ENCODE data around the gene BNIP3. TPM values are rescaled to one million over a fixed set of nuclear protein-coding genes. Genes with fewer than 3 reads are reported as not detected.

Gene BNIP3, protein sequence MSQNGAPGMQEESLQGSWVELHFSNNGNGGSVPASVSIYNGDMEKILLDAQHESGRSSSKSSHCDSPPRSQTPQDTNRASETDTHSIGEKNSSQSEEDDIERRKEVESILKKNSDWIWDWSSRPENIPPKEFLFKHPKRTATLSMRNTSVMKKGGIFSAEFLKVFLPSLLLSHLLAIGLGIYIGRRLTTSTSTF
- total RNA-seq, result 76.0 and 85.7 TPM in 2 replicates

DNA sequence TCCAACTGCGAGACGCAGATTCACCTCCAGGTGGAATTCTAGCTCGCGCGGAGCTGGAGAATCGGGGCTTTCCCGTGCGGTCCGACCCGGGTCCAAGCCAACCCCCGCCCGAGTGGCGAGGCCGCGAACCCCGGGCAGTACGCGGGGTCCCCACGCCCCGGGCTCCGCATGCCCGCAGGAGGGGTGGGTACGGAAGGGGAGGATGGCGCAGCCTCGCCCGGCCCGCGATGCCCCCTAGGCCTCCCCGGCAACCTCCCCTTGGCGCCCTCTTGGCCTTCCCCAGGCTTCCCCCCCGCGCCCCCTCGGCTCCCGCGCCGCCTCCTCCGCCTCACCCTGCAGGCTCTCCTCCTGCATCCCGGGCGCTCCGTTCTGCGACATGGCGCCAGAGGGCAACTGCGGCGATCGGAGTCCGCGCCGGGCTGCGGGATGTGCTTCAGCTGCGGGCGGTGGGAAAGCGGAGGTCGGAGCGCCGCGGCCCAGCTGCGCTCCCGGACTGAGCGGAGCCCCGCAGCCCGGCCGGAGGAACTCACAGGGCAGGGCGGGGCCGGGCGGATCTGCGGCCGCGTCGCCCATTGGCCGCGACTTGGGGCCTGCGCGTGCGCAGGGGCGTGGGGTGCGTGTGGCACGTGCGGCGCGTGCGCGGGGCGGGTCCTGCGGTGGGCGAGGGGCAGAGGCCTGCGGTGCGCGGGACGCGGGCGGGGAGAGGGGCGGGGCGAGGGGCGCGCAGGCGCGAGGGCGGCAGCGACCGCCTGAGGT, at the start of gene BNIP3:
Gene BNIP3 (minus strand): TSS at position 495 of the 756 bp plus-strand sequence. CDS start 117 bp downstream, at position 378.
- DNase-seq (ENCODE audit: low read depth, low spot score), result peak; percentile 75

DNA sequence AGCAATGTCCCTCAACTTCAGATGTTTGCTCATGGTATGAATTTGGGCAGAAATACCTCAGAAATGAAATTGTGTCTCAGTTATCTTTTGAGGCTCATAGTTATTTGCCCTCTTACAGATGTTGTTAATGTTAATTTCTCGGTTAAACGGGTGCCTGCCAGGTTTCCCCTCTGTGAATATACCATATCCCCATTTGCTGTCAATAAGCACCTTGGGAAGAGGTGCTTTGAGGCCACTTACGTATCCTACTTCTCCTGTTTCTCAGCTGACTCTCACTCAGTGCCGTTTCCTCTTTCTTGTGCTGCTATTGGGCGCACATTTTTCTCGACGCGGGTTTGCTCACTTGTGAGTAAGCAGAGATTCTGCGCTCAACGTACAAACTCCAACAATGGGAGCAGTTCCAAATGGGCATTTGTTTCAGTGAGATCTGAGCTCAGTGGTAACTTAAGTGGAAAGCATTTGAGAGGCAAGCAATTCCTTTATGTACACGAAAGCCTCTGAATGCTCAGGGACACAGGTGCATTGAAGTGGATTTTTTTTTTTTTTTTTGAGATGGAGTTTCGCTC, 49.3 kb upstream of the BNIP3 start:
- no peak for DNase-seq (ENCODE audit: low read depth, low spot score)

DNA sequence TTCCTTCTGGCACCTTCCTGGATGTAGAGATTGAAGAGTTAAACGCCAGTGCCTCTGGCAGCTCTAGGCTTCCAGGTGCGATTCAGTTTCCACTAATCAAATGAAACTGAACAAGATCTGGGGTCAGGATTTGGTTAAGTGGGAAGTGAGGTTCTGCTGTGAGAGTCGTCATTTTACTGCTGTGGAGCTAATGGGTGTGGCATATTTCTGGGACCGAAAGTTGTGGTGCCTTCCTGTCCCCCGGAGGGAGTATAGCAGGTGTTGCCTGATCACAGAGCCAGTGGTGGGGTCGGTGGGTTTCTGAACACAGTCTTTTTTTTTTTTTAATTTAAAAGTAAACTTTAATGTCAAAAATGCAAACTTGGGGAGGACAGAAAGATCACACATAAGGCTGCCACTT, 47.0 kb upstream of the BNIP3 start:
- no peak for DNase-seq (ENCODE audit: low read depth, low spot score)

DNA sequence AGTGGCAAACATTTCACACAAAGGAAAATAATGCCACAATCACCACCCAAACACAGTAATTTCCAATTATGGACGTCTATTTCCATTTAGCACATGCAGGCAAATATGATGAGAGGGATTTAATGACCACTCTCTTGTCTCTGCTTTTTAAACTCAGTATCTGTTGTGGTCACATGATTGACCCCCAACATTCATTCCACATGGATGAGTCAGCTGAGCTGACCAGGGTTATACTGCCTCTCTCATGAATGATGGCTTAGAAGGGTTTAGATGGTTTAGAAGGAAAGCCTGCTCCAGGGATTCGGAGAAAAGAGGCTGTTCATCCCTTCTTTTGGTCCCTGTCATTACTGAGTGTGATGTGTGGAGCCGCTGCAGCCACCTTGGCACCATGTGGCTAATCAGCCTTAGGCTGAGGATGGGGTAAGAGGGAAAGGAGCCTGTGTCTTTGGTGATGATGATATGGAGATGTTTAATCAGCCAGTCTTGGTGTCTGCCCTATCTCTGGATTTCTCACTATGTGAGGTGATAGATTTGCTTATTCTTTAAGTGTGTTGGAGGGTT, 45.8 kb upstream of the BNIP3 start:
- DNase-seq (ENCODE audit: low read depth, low spot score), result no peak

DNA sequence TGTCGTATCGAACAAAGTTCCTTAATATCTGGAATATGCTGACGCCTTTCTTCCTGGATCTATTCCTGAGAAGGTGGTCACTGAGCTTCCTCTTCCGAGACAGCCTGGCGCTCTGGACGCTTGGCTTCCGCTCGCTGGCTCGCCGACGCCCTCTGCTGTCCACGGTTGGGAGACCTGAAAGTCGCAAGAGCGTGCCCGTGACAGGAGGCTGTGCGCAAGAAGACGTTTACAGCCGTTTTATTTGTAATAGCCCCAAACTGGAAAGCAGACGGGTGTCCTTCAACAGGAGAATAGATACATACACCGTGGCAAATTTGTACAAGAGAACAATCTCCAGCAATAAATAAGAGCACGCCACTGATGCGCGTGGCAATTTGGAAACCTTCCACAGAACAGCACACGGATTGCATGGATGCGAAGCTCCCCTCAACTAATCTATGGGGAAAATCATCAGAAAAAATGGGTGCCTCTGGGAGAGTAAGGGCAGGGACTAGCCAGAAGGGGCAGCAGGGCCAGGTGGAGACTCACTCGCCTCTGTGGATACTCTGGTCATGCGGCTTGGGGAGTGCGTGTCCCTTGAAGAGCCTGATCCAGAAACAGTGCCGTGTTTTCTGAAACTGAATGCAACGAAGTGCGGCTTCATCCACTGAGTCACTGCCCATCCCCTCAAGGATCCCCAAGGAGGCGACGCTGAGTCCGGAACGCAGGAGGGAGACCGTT, 41.5 kb upstream of the BNIP3 start:
- DNase-seq (ENCODE audit: low read depth, low spot score), result peak; percentile 8

DNA sequence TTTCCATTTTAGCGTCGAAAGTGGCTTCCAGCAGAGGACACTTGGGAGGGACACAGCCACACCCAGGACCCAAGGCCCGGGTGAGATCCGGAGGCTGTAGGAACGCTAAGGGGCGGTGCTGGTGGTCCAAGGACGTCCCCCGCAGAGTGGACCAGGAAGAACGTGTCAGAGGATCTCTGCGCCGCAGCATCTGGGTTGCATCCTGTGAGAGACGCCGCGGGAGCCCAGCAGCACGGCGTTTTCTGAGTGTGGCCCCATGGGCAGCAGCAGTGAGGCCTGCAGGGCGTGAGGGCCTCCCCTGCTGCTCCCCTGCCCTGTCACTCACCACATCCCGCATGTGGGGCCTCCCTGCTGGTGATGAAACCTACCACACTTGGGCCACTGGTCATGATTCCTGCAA, 40.5 kb upstream of the BNIP3 start:
- no peak for DNase-seq (ENCODE audit: low read depth, low spot score)

DNA sequence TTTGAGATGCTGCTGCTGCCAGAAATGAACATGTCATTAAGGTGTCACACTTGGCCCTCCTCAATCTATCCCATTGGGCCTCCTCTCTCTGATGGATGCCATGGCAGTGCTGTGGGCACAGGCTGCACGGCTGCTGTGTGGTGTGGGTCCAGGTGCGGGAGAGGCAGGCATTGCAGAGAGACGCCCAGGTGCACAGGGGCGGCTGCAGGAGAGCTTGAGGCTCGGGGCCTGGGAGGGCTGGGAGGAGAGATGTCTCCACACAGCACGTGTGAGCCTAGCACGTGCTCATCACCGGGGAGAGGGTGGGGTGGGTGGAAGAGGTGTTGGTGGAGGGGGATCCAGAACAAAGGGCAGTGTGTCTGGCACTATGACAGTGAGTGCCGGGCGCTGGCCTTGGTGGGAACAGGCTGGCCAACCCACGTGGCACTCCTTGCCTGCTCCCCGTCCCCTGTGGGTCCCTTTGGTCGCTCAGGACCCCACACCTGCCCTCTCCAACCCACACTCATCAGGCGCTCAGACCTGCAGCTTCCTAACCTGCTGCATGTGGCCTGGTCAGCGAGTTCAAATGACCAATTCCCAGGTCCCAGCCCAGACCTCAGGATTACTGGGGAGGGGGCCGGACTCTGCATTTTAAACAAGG, 39.9 kb upstream of the BNIP3 start:
- no peak for DNase-seq (ENCODE audit: low read depth, low spot score)

DNA sequence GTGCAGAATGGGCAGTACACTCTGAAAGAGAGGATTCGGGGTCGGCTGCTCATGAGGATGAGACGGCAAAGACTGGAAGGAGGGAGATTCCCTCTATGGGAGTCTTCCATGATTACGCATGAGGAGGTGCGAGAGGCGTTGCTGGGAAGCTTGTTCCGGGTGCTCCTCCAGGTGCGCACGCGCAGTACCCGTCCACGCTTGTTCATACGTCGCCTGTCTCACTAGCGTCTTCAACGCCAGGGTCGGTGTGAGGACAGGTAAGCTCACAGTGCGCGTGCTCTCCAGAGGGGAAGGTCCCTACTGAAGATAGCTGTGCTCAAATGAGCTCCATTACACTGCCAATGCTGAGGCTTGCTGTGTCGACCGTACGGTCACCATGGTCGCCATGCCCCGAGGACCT, 39.3 kb upstream of the BNIP3 start:
- no peak for DNase-seq (ENCODE audit: low read depth, low spot score)

DNA sequence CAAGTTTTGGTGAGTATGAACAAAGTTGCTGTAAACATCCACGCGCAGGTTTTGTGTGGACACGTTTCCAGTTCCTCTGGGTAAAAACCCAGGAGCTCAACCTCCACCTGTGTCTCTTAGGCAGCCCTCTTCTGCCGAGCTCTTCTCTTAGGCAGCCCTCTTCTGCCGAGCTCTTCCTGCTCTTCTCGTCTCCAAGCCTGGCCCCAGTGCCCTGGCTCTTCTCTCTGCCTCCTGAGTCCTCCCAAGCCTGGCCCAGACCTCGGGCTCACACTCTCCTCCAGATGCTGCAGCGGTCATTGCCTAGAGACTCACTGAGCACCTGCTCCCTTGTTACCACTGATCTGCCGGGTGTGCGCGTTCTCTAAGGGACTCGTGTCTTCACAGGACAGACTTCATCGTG, 38.7 kb upstream of the BNIP3 start:
- DNase-seq (ENCODE audit: low read depth, low spot score), result no peak

DNA sequence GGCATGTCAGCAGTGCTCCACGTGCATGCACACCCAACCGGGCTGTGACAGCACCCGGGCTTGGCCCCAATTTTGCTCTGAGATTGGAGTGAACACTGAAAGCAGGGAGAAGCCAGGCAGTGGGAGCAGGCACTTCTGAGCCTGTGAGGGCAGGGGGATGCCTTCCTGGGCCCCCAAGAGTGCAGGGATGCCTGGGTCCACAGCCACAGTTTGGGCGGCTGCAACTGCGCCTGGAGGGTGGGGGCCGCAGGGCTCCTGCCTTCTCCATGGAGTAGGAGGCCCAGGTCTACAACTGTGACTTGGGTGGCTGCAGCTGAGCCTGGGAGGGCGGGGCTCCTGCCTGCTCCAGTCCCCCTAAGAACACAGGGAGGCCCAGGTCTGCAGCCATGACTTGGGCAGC, 37.6 kb upstream of the BNIP3 start:
- no peak for DNase-seq (ENCODE audit: low read depth, low spot score)

DNA sequence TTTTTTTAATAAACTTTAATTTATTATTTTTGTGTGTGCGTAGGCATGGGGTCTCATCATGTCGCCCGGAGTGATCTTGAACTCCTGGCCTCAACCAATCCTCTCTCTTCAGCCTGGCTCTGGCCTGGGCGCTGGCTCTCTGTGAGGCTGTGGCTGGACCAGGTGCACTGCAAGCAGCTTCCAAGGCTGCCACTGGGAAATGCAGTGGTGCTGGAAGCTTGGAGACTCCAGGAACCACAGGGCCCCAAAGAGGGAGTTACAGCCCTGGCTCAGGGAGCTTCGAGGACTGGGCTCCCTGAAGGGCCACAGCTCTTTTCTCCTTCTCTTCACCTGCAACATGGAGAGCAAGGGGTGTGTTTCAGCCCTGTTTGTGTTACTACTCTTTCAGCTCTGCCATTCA, 36.7 kb upstream of the BNIP3 start:
- no peak for DNase-seq (ENCODE audit: low read depth, low spot score)

DNA sequence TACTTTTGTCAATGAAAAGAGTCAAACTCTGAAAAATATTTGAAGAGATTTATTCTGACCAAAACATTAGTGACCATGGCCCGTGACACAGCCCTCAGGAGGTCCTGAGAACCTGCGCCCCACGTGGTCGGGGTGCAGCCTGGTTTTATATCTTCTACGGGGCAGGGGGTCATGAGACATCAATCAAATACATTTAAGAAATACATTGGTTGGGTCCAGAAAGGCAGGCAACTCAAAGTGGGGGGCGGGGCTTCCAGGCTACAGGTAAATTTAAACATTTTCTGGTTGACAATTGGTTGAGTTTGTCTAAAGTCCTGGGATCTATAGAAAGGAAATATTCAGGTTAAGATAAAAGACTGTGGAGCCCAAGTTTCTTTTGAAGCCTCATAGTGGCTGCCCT, 34.8 kb upstream of the BNIP3 start:
- no peak for DNase-seq (ENCODE audit: low read depth, low spot score)

DNA sequence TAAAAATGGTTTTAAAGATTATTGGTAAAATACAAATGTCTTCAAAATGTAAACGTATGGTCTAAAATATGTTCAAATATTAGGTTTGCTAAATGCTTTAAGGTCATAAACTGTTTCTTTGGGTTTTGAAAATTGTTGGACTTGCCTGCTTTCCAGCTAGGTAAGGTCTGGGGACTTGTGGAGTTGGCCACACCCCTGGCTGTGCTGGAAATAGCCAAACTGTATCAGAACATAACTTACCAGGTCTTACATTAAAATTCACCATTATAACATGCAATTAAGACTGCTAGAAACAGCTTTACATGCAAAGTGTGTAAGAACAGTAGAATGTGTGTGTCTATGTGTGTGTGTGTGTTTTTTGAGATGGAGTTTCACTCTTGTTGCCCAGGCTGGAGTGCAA, 29.7 kb upstream of the BNIP3 start:
- DNase-seq (ENCODE audit: low read depth, low spot score), result no peak

DNA sequence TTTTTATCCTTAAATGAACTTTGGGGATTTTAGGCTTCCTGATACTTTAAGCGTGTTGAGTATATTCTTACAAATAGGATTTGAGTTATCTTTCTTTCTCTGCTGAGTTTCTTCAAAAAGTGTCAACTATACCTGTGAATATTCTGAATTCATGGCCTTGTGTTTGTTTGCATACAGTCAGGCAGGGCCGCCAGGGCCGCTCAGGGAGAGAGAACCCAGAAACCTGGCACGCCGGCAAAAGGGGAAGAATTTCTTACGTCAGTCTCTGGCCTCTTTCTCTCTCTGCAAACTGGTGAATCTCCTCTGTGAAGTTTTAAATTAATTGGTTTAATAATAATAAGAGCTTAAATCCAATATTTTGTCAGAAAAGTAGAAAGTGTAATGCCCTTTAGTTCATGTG, 29.3 kb upstream of the BNIP3 start:
- DNase-seq (ENCODE audit: low read depth, low spot score), result no peak

DNA sequence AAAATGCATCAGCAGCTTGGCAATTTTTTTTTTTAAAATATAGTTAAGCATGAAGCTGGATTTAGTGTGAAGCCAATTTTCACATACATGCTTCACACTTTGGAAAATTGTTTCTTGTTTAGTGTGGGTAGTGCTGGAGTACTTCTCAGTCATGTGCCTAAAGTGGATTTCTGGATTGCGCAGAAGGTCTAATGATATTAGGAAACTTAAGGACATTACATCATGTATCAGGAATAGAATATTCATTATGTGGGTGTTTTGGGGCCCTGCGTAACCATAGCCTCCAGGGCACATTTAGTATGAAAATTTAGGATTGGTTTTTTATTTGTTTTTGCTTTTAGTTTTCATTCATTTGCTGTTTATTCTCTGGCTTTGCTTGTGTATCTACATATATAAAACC, 28.8 kb upstream of the BNIP3 start:
- DNase-seq (ENCODE audit: low read depth, low spot score), result no peak

DNA sequence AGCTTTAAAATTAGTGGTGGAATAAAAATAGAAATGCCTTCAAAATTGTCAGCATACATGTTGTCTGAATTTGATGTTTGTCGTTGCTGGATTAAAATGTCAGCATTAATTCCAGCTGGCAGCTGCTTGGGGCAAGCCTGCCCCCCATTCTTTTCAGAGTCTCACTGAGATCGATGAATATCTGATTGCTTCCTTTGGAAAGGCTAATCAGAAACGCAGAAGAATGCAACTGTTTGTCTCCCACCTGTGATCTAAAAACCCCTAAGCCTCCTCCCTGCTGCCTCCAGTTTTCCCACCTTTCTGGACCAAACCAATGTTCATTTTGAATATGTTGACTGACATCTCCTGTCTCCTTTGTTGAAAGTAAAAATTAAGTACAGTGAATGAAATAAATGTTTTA, 27.9 kb upstream of the BNIP3 start:
- no peak for DNase-seq (ENCODE audit: low read depth, low spot score)

DNA sequence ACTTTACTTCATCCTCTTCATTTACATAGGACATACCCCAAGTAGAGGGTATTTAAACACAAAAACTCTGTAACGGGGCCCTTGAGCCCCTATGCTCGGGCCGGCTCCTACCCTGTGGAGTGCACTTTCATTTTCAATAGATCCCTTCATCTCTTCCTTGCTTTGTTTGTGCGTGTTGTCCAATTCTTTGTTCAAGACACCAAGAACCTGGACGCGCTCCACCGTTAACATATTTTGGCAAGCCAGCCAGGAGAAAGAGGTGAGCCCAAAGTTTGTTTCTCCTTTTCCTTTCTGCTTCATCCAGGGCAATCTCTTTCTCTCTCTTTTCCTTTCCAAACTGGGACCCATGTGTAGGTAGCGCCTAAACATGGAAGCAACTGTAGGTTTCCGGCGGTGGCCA, 26.0 kb upstream of the BNIP3 start:
- DNase-seq (ENCODE audit: low read depth, low spot score), result no peak

DNA sequence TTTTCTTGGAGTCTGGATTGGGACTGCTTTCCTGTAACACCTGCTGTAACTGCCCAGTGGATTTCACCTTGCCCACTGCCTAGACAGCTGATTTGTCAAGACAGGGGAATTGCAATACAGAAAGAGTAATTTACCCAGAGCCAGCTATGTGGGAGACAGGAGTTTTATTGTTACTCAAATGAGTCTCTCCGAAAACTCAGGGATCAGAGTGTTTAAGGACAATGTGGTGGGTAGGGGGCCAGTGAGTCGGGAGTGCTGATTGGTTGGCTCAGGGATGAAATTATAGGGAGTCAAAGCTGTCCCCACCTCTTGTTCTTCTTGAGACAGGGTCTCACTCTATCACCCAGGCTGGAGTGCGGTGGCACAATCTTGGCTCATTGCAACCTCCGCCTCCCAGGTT, 25.2 kb upstream of the BNIP3 start:
- DNase-seq (ENCODE audit: low read depth, low spot score), result no peak

DNA sequence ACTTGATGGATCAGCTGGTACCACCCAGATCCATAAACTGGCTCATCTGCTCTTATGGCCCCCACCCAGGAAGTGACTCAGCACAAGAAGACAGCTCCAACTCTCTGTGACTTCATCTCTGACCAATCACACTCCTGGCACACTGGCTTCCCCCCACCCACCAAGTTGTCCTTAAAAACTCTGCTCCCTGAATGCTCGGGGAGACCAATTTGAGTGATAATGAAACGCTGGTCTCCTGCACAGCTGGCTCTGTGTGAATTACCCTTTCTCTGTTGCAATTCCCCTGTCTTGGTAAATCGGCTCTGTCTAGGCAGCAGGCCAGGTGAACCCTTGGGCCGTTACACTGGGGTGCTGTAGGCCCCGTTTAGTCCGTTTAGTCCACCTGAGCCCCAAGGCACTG, 23.4 kb upstream of the BNIP3 start:
- DNase-seq (ENCODE audit: low read depth, low spot score), result no peak

DNA sequence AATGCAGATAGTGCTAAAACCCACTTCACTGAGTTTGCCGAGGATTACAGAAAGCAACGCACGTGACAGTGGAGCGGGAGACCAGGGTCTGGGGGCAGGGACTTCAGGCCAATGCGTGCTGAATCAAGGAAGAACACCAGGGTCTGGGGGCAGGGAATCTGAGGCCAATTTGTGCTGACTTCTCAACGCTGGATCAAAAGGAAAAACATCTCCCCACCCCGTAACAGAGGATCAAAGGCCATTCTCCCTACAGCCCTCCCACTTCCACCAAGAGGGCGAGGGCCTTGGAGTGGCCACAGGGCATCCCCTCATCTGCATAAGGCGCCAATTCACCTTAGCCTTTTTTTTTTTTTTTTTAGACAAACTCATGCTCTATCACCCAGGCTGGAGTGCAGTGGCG, 22.3 kb upstream of the BNIP3 start:
- DNase-seq (ENCODE audit: low read depth, low spot score), result no peak

DNA sequence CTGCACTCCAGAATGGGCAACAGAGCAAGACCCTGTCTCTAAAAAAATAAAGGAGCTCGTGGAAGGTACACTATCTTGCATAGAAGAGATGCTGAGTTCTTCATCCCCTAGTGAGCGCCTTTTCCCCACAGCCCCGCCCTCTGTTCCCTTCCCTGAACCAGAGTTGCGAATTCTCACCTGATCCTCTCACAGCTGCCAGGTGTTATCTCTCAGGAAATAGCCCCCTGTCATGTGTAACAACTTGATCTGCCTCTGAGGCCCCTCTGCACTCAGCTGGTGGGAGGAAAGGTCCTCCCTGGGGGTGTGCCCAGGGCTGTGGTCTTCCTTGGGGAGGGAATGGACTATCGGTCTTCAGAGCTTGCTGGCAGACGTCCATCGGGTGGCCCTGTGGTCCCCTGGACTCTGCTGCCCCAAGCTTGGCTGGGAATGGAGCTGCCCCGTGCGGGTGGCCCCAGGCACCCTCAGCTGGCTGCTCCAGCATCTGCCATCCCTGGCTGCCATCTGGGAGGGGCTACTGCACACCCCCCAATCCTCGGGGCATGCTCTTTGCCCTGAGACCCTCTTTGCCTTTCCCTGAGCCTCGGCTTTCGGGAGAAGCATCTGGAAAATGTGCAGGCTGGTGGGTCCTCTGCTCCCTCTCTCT, 21.7 kb upstream of the BNIP3 start:
- DNase-seq (ENCODE audit: low read depth, low spot score), result no peak
